HepG2 (cell line): ENCODE results near the gene MFNG. TPM values are rescaled to one million over a fixed set of nuclear protein-coding genes. Genes with fewer than 3 reads are reported as not detected.

Experiments used
- ARHGAP35 ChIP-seq: sonication (generic); formaldehyde crosslinking; IDR thresholded peaks from 2 replicates; pipeline ENCODE4 v1.9.0; 2022; ENCODE audit warnings: mild to moderate bottlenecking, inconsistent platforms, moderate library complexity, missing genetic modification reagents, borderline replicate concordance
- CBX5 ChIP-seq: sonication (generic); formaldehyde crosslinking; IDR thresholded peaks from 2 replicates; pipeline ENCODE4 v1.4.0; 2020; ENCODE audit warnings: missing genetic modification reagents, borderline replicate concordance
- CENPX ChIP-seq: sonication (generic); formaldehyde crosslinking; IDR thresholded peaks from 2 replicates; pipeline ENCODE4 v1.9.0; 2021; ENCODE audit warnings: mild to moderate bottlenecking, missing genetic modification reagents, moderate library complexity
- ETV6 ChIP-seq: sonication (generic); formaldehyde crosslinking; conservative IDR thresholded peaks from 2 replicates; pipeline ENCODE4 v1.4.0; 2020; ENCODE audit warnings: missing genetic modification reagents
- KMT2B ChIP-seq: IDR thresholded peaks from 2 replicates; pipeline ENCODE4 v1.6.1; 2016; ENCODE audit warnings: missing genetic modification reagents, missing compliant biosample characterization
- NCOA2 ChIP-seq: sonication (generic); formaldehyde crosslinking; IDR thresholded peaks from 2 replicates; pipeline ENCODE4 v1.8.0; 2022; ENCODE audit warnings: inconsistent platforms
- TGIF2 ChIP-seq: IDR thresholded peaks from 2 replicates; pipeline ENCODE4 v1.6.1; 2016; ENCODE audit warnings: control low read depth, missing compliant biosample characterization
- ZFP36 ChIP-seq: fragments of 150-350 bp; IDR thresholded peaks from 2 replicates; pipeline ENCODE4 v1.6.1; 2018; ENCODE audit warnings: borderline replicate concordance, low read length, low read depth; ENCODE audit not compliant: partially characterized antibody
- ZNF484 ChIP-seq: sonication (generic); formaldehyde crosslinking; IDR thresholded peaks from 2 replicates; pipeline ENCODE4 v1.5.1; 2020; ENCODE audit warnings: mild to moderate bottlenecking, low read depth, missing genetic modification reagents, borderline replicate concordance
- polyA plus RNA-seq, 8 experiments: library from polyadenylated mRNA; depleted of rRNA in 3 of 8; stranded (reverse) in 7 of 8; unstranded in 1 of 8; fragments of >200 nt; fragmentation: Illumina TruSeq in 4 of 8; extraction: Trizol in 4 of 8; gene quantifications; 2 replicates each; pipeline versions ENCODE4 v1.2.1 to v1.2.3, GENCODE V29; 2011 to 2016; ENCODE audit warnings: low read depth in 4 of 8, missing spikeins in 1 of 8, mixed read lengths in 1 of 8; ENCODE audit not compliant: insufficient read depth in 1 of 8
- total RNA-seq, 5 experiments: library from RNA; depleted of rRNA; stranded (reverse); fragments of >200 nt; fragmentation: Illumina TruSeq; extraction: Trizol; gene quantifications; 2 replicates each; pipeline ENCODE4 v1.2.3, GENCODE V29; 2016; ENCODE audit warnings: low read depth in 1 of 5
- TF ChIP-seq, protein P1 (sequence below): IDR thresholded peaks from 2 replicates; pipeline ENCODE4 v1.6.1; 2016
- TF ChIP-seq, protein P2 (sequence below): sonication (generic); formaldehyde crosslinking; IDR thresholded peaks from 2 replicates; pipeline ENCODE4 v1.4.0; 2020; ENCODE audit warnings: mild to moderate bottlenecking, missing genetic modification reagents, borderline replicate concordance

MFNG gene
- total and polyA plus RNA-seq, 2 of the 13 experiments (the other 11 are each of a cell fraction or from before 2014, with no cell fraction given) = 1.0 to 11.7 TPM

DNA sequence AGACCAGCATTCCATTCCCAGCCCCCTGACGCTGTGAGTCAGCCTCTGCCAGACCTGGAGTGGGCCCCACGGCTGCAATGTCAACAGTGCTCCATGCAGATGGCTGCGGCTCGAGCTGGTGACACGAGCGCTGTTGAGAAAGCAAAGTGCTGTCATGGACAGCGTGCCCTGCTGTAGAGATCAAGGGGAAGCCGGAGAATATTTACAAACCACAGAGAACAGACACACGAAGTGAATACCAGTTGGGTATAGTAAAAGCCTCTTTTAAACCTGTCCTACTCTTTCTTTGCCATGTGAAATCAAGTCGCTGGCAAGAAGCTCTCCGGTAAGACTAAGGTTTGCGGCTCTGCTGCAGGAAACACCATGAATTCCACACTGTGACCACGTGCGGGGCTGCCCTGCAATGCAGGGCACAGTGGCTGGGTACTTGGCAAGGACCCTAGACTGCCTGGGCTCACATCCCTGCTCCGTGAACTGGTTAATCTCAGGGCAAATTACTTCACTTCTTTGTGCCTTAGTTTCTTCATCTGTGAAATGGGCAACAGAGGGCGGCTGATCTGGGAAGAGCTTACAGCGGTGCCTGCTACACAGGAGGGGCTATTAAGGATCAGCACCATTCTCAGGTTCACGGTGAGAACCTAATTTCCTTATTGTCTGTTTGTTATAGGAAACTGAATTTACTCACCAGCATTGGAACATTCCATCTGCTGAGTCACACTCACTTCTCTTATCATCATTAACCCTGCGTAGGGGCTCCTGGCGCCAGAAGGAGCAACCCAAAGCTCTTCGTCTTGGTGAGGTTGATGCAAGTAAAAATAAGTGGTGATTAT is 31.1 kb downstream of the MFNG start (continued):
- TF ChIP-seq ZNF484 (CRISPR knock-in tag) (no peak), ETV6 (CRISPR knock-in tag) (no peak), NCOA2 (CRISPR knock-in tag) (peak; percentile 49; the same call in 1 of the 2 replicates), ARHGAP35 (CRISPR knock-in tag) (0 out of 2 replicates have a peak, but pooled peaks have one; percentile 19), ZFP36 (no peak), CBX5 (CRISPR knock-in tag) (peak; percentile 59; the same call in 1 of the 2 replicates), TGIF2 (CRISPR knock-in tag) (peak; percentile 95), KMT2B (no peak), CENPX (CRISPR knock-in tag) (no peak)
- TF ChIP-seq, protein P1, sequence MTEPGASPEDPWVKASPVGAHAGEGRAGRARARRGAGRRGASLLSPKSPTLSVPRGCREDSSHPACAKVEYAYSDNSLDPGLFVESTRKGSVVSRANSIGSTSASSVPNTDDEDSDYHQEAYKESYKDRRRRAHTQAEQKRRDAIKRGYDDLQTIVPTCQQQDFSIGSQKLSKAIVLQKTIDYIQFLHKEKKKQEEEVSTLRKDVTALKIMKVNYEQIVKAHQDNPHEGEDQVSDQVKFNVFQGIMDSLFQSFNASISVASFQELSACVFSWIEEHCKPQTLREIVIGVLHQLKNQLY (CRISPR knock-in tag) = peak; percentile 59
- TF ChIP-seq, protein P2, sequence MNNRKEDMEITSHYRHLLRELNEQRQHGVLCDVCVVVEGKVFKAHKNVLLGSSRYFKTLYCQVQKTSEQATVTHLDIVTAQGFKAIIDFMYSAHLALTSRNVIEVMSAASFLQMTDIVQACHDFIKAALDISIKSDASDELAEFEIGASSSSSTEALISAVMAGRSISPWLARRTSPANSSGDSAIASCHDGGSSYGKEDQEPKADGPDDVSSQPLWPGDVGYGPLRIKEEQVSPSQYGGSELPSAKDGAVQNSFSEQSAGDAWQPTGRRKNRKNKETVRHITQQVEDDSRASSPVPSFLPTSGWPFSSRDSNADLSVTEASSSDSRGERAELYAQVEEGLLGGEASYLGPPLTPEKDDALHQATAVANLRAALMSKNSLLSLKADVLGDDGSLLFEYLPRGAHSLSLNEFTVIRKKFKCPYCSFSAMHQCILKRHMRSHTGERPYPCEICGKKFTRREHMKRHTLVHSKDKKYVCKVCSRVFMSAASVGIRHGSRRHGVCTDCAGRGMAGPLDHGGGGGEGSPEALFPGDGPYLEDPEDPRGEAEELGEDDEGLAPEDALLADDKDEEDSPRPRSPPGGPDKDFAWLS = no peak
